NCI-H1092 (cell line): Measurements from ENCODE around the gene RHBDD1.

ENCODE experiments used
- DNase-seq: peaks from one replicate; lab custom pipeline; 2025; lab: John Stamatoyannopoulos, UW

The RHBDD1 gene

DNA sequence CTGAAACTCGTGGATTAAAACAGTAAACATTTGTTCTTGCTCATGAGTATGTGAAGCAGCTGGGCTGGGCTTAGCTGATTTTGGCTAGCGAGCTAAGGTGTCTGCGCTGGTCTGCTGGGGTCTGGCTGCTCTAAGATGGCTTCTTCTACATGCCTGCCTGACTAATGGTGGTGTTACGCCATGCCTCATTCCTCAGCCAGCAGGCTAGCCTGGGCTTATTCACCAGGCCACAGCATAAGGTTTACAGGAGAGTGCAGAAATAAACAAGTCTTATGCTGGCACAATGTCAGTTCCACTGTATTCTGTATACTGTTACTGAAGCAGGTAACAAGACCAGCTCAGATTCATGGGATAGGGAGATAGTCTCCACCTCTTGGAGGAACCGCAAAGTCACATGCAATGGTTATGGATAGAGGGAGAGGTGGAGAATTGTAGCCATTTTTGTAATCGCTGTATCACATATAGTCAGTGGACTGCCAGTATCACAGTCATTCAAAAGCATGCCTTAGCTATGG is 80.0 kb downstream of the RHBDD1 start:
- DNase-seq, result no peak

GRCh38 chr2:226916669-226917068 is 80.8 kb downstream of the RHBDD1 start:
- no peak for DNase-seq

- DNase-seq, result no peak
Measured at GRCh38 chr2:226932443-226932842, 96.6 kb downstream of the RHBDD1 start.

GRCh38 chr2:226934546-226935201 is 98.8 kb downstream of the RHBDD1 start:
- no peak for DNase-seq

DNA sequence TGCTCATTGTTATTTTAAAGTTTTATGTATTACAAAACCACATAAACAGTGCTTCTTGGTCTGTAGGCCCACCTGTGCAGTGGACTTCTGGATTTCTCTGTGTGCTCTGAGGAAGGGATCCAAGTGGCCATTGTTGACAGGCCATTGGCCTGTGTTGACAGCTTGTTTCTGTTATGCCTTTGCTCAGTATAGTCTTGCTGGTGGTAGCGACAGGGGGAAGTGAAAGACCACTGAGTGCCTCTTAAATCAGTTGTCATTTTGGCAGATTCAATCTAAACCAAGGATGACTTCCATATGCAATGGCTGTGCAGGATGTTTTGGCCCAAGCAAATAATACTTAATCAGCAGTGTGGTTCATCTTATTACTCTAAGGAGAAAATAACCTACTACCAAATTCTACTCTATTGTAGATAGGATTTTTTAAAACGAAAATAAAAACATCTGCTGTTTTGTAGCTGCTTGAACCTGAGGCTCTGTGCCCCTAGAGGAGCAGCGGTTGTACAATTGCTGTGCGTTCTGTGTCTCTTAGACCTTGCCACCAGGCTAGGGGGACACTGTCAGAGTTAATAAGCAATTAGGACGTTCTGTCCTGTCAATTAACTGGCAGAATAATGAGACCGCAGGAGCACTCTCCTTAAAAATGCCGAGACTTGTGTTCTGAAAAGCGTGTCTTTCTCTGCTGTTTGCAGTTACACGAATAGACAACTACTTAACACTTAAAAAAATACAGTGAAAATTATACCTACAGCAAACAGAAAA is 108.2 kb downstream of the RHBDD1 start:
- DNase-seq, result no peak

- no peak for DNase-seq
Measured at GRCh38 chr2:226953206-226953605, 117.4 kb downstream of the RHBDD1 start.

GRCh38 chr2:226953826-226954225 is 118.0 kb downstream of the RHBDD1 start:
- DNase-seq, result no peak

GRCh38 chr2:226956659-226957058 is 120.8 kb downstream of the RHBDD1 start:
- DNase-seq, result no peak

- DNase-seq, result no peak
Measured at GRCh38 chr2:226959418-226959817, 123.6 kb downstream of the RHBDD1 start.

DNA sequence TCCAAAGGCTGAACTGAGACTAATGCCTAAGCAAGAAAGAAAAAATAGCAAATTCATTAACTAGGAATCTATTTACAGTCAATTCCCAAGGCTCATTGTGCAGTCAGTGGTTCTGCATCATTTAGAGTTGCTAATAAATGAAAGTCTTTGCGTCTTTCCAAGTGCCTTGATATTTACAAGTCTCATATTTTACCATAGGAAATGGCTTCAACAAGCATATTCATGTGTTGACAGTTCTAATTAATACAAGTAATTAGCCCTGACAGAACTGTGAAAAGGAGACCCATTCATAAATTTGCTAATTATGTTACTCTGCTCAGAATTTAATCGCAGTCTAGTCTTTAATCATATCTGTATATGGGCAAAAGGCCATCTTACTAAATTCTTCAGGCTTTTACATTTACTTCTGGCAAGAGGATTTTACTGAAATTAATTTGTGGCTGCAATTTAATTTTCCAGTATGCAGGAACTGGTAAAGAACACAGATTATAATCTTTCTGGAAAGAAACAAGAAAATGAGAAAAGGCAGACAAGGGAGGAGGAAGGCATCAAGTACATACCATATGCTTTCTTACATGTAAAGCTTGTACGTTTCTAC is 126.4 kb downstream of the RHBDD1 start:
- no peak for DNase-seq

DNA sequence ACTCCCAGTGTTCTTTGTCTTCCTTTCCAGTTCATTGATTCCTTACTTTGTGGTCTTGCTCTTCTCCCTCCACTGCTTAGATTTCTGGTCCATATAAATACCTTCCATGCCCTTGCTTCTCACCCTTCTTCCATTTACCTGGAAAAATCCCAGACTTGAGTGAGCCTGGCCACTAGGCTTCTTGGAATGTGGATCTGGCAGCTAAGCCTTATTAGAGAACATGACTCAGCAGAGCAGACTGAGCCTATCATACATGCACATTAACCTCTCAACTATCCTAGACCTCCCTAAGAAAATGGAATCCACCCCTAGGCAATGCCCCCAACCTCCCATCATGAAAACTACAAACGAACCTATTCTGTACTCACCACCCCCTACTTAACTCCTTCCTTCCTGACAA is 127.7 kb downstream of the RHBDD1 start:
- no peak for DNase-seq

DNA sequence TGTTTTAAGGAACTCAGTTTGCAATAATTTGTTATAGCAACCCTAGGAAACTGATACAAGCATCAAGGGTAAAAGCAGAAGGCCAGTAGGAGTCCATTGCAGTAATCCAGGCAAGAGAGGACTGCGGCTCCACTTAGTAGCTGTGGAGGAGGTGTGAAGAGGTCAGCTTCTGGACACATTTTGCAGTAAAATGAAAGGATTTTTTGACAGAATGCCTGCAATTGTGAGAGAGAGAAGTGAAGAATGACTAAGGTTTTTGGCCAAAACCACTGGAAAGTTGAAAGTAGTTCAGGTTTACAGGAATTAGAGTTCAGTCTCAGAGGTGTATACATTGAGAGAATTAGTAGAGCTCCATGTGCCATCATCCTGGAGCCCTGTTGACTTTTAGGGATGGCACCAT is 129.5 kb downstream of the RHBDD1 start:
- DNase-seq, result no peak

DNA sequence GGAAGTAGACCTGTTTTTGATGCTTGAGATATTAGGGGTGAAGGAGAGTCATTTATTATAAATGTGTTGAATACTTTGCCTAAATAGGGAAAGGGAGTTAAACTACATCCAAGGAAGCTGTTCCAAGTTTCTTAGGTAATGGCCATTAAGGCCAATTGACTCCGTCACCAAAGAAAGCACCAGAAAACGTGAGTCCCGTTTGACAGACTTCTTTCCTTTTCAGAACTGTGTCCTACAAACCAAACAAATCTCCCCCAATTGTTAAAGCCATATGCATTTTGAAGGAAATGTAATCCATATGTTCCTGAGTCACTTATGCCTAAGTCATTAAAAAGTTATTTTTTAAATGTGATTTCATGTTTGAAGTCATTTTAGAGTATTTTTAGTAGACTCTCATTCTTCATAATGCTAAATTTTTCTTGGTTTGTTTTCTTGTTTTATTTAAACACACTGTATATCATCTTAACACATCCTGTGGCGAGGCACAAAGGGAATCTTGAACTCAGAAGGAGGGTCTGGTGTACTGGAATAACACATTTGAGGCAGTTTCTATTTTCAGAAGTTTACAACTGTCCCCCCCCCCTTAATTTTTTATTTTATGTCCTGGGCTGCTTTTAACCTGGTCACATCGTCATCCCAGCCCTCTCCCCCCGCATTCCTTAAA is 133.7 kb downstream of the RHBDD1 start:
- no peak for DNase-seq

DNA sequence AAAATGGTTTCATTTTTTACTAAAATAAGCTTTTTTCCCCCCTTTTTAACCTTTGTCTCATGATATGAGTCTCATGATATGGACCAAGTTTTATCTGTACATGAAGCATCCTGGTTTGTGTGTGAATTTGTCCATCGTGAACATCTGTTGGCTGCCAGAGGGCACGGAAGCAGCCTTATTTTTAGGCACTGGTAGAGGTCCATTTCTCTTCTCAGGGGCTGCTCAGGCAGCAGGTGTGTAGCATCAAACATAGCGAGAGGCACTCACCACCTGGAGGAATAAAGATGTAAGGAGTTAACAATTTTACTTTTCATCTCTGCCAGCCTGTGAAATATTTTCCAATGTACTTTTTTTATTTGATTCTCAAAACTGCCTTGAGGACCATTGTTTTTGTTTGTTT is 134.5 kb downstream of the RHBDD1 start:
- DNase-seq, result no peak

GRCh38 chr2:226971084-226971483 is 135.2 kb downstream of the RHBDD1 start:
- no peak for DNase-seq

DNA sequence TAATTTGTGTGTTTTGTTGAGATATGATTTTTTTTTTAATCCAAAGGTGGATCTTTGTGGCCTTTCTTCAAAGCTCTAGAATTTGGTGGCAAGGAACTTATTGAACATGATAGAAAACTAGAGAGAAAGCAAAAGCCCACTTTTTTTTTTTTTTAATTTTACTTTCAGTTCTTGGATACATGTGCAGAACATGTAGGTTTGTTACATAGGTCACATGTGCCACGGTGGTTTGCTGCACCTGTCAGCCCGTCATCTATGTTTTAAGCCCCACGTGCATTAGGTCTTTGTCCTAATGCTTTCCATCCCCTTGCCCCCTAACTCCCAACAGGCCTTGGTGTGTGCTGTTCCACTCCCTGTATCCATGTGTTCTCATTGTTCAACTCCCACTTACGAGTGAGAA is 135.9 kb downstream of the RHBDD1 start:
- no peak for DNase-seq

DNA sequence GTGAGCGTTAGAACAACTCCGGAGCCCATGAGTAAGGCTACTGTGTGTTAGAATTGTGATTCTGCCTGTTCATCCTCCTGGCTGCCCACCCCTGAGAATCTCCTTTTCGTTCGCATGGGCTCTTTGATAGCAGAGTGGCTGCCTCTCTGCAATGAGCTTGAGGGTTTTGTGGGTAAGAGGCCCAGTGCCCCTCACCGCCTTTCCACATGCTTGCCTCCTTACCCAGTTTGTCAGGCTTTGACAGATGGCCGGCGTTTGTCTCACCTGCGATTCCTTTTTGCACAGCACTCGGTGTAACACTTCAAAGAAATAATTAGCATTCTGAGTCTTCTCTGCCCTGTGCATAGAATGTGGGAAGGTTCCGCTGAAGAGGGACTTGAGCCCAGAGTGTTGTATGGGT is 138.0 kb downstream of the RHBDD1 start:
- no peak for DNase-seq

- peak; percentile 3 for DNase-seq
Measured at GRCh38 chr2:226977775-226978190, 141.9 kb downstream of the RHBDD1 start.

- no peak for DNase-seq
Measured at GRCh38 chr2:226978300-226978699, 142.4 kb downstream of the RHBDD1 start.

- DNase-seq, result no peak
Measured at GRCh38 chr2:226979004-226979403, 143.2 kb downstream of the RHBDD1 start.

DNA sequence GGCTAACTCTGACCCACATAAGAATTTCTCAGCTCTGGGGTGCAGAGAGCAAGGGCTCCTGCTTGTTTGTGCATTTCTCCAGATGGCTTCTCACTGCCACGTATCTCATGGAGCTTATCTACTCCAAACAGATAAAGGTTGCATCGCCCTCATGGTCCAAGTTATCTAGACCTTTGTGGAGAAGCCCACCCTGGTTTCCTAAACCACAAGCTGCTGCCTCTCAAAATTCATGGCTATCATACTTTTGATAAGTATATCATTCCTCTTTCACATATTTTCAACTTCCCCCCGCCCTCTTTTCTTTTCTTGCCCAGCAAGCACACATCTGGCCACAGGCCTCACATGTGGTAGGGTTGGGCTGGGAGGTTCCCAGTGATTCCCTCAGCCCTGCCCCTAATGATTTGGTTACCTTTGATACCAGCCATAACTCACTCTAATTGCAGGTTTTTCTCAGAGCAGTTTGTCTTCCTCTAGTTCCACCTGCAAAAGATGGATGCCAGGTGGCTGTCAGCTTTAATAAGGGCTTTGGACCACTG is 146.0 kb downstream of the RHBDD1 start:
- DNase-seq, result no peak
